AG04449 (cell line): ENCODE data around the gene YY1.

Experiments
- CTCF ChIA-PET: fragments of 350-600 bp; formaldehyde crosslinking; extraction: SDS; loops from one replicate; lab custom pipeline; 2021; ENCODE audit warnings: antibody characterized with exemption; lab: Yijun Ruan, JAX
- POLR2A ChIA-PET: fragments of 400-600, 350-600 bp; formaldehyde crosslinking; extraction: SDS; loops from one replicate; lab custom pipeline; 2020; ENCODE audit warnings: antibody characterized with exemption, inconsistent platforms; lab: Yijun Ruan, JAX
- DNase-seq: peaks from one replicate; pipeline ENCODE4 v3.0.0-alpha.2; 2010; ENCODE audit warnings: low read depth, low spot score
- H3K4me3 ChIP-seq: 2 replicates; pipeline ENCODE4 v1.5.1; 2011; ENCODE audit warnings: low read depth, mild to moderate bottlenecking, control low read depth, low read length
- TF ChIP-seq, protein P1 (sequence below): IDR thresholded peaks from one replicate; pipeline ENCODE4 v1.5.1; 2011; ENCODE audit warnings: mild to moderate bottlenecking, moderate library complexity, low read length, control low read depth, inconsistent platforms; ENCODE audit not compliant: insufficient read depth; ENCODE audit errors: missing control alignments

YY1 gene

DNA sequence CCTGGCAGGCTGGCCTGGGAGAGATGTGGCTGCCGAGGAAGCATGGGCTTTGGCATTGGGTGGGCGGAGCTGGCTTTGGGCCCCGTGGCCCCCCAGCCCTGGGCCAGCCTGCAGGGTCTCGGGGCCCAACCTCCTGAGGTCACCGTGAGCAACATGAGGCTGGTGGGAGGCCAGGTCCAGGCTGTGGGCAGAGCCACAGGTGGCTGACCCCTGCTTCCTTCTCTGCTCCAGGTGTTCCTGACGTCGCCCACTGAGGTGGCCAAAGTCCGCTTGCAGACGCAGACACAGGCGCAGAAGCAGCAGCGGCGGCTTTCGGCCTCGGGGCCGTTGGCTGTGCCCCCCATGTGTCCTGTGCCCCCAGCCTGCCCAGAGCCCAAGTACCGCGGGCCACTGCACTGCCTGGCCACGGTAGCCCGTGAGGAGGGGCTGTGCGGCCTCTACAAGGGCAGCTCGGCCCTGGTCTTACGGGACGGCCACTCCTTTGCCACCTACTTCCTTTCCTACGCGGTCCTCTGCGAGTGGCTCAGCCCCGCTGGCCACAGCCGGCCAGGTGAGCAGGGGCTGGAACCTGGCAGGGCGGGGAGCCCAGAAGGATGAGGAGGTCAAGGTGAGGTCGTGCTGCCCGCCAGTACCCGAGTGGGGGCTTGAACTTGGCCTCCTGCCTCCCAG, 89.7 kb downstream of the YY1 start:
- H3K4me3 ChIP-seq: no peak overlapping the region
- ChIA-PET POLR2A (no interaction called here), CTCF (no interaction called here)
- TF ChIP-seq, protein P1, sequence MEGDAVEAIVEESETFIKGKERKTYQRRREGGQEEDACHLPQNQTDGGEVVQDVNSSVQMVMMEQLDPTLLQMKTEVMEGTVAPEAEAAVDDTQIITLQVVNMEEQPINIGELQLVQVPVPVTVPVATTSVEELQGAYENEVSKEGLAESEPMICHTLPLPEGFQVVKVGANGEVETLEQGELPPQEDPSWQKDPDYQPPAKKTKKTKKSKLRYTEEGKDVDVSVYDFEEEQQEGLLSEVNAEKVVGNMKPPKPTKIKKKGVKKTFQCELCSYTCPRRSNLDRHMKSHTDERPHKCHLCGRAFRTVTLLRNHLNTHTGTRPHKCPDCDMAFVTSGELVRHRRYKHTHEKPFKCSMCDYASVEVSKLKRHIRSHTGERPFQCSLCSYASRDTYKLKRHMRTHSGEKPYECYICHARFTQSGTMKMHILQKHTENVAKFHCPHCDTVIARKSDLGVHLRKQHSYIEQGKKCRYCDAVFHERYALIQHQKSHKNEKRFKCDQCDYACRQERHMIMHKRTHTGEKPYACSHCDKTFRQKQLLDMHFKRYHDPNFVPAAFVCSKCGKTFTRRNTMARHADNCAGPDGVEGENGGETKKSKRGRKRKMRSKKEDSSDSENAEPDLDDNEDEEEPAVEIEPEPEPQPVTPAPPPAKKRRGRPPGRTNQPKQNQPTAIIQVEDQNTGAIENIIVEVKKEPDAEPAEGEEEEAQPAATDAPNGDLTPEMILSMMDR: no peak
- DNase-seq: no peak

DNA sequence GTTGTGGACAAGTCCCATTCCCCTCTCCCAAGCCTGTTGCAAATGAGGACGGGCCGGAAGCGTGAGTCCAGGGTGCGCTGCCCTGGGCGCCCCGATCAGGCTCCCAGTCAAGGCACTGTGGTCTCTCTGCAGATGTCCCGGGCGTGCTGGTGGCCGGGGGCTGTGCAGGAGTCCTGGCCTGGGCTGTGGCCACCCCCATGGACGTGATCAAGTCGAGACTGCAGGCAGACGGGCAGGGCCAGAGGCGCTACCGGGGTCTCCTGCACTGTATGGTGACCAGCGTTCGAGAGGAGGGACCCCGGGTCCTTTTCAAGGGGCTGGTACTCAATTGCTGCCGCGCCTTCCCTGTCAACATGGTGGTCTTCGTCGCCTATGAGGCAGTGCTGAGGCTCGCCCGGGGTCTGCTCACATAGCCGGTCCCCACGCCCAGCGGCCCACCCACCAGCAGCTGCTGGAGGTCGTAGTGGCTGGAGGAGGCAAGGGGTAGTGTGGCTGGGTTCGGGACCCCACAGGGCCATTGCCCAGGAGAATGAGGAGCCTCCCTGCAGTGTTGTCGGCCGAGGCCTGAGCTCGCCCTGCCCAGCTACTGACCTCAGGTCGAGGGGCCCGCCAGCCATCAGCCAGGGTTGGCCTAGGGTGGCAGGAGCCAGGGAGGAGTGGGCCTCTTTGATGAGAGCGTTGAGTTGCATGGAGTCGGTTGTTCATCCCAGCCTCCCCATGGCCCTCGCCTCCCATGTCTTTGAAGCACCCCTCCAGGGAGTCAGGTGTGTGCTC, 90.5 kb downstream of the YY1 start:
- no peak overlapping the region for H3K4me3 ChIP-seq
- TF ChIP-seq, protein P1: no peak
- ChIA-PET CTCF (no interaction called here), POLR2A (no interaction called here)
- DNase-seq: no peak

DNA sequence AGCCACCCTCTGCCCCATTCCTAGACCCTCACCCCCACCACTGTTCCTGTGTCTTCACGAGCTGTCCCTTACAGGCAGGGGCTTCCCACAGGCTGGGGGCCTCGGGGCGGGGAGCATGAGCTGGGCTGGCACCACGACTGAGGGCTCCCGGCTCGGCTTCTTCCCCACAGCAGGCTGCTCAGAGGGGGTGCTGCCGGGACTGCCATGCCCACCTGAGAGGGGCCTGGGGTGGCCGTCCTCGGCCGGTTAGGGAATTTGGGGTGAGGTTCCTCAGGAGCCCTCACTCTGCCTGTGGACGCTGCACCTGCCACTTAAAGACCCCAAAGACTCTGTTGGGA, 91.0 kb downstream of the YY1 start:
- CTCF ChIA-PET: no interaction called here
- TF ChIP-seq, protein P1: no peak
- POLR2A ChIA-PET: no interaction called here
- H3K4me3 ChIP-seq: no peak overlapping the region
- no peak for DNase-seq

DNA sequence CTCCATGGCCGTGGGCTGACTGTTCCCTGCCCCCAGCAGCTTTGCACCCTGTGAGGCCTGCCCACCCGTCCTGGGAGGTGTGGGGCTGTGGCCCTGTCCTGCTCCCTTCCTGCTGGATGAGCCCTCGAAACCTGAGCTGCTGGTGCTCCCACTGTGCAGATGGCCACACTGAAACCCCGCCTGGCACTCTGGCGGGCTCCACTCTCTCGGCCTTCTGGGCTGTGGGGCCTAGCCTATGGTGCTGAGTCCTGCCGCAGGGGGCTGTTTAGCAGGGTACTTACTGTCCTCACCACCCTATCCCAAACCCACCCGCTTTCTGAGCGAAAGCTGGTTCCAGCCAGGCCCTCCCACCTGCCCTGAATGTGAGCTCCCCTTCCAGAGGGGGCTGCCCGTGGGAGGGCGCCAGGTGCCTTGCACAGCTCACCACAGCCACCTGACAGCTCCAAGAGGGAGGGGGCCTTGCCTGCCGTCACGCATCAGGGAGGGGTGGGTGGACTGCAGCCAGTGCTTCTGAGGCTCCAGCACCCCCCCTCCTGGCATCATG, 91.5 kb downstream of the YY1 start:
- POLR2A ChIA-PET: no interaction called here
- H3K4me3 ChIP-seq: no peak overlapping the region
- no peak for DNase-seq
- TF ChIP-seq, protein P1: no peak
- CTCF ChIA-PET: no interaction called here

DNA sequence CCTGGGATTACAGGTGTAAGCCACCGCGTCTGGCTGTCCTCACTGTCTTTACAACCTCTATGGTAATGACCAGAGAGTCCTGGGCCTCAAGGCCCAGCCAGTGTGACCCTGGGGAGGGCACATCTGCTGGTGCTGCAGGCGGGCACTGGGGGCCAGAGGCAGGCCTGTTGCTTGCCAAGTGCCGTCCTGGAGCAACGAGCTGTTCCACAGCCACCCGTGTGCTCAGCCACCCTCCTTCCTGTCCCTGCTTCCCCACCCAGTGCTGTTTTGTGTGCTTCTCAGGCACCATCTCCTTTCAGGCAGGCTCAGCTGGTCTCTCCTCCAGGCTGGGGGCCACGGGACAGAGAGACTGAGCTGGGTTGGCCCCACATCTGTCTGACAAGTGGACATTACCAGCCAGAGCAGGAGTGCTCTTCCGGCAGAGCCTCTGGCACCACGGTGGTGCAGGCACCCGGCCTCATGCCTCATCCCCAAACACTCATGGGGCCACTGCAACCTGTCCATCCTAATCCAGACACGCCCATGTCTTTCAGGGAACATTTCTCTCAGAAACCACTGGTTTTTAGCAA, 93.2 kb downstream of the YY1 start:
- H3K4me3 ChIP-seq: no peak overlapping the region
- no peak for DNase-seq
- TF ChIP-seq, protein P1: no peak
- CTCF ChIA-PET: no interaction called here
- POLR2A ChIA-PET: no interaction called here
